ENCODE results near the gene JADE2. TPM values are rescaled to one million over a fixed set of nuclear protein-coding genes. Genes with fewer than 3 reads are reported as not detected.

The JADE2 gene
- total RNA-seq, 1 experiment from 2014 or later = 39.9 TPM

GRCh38 chr5:134549714-134550113 is 24.2 kb downstream of the JADE2 start:
- H3K9me2 ChIP-seq (ENCODE audit: insufficient read depth) = no peaks in the 10 kb centered on the region
- H2AFZ ChIP-seq (ENCODE audit: low read depth, low read length, poor library complexity, severe bottlenecking) = no peak overlapping the region
- no peaks in the 10 kb centered on the region for H3K27me3 ChIP-seq (ENCODE audit: insufficient read depth, low read length)
- intact Hi-C loops (cut with micrococcal nuclease) = no loop called here
- ChIA-PET RAD21 (ENCODE audit: low non-redundant PET in 1 of 2, low total read pairs in 2 of 2, uncharacterized antibody in 2 of 2, unreplicated experiment in 2 of 2) (no interaction called here), CTCF (no interaction called here), POLR2A (no interaction called here)
- BruUV-seq (replicated peaks) = no TSS peak
- H4K20me1 ChIP-seq (ENCODE audit: insufficient read depth) = no peaks in the 10 kb centered on the region
- H3K9me3 ChIP-seq (ENCODE audit: control insufficient read depth in 1 of 2, insufficient read depth in 1 of 2, low read depth in 1 of 2, low read length in 2 of 2) = no peaks in the 10 kb centered on the region
- H3K4me3 ChIP-seq (replicated peaks in 1 of 2; ENCODE audit: low read depth in 1 of 2, low read length in 2 of 2) = no peak overlapping the region
- peaks cover 2 to 10% of the 10 kb centered on the region in 2 experiments; a peak in 2 of 4 replicates for H3K36me3 ChIP-seq (ENCODE audit: control insufficient read depth in 1 of 2, insufficient read depth in 2 of 2, low read length in 2 of 2)
- no peak overlapping the region for H3K9ac ChIP-seq (ENCODE audit: low read length)
- H3K79me2 ChIP-seq (ENCODE audit: insufficient read depth, low read length) = no peaks in the 10 kb centered on the region
- no peak overlapping the region for H3K27ac ChIP-seq (ENCODE audit: low read depth, low read length)
- H3K4me2 ChIP-seq (ENCODE audit: low read length) = no peak overlapping the region
- ATAC-seq (no peak), DNase-seq (ENCODE audit: low read depth, low spot score) (no peak)
- TF ChIP-seq JUND (IDR thresholded peaks at IDR 0.05) = no peak
- TF ChIP-seq SRF (IDR thresholded peaks at IDR 0.05; ENCODE audit: low read depth) = no peak
- no peak for TF ChIP-seq MAX (IDR thresholded peaks at IDR 0.05)
- no peak for TF ChIP-seq ELF1 (IDR thresholded peaks at IDR 0.05; ENCODE audit: borderline replicate concordance, low read depth)
- no peak for TF ChIP-seq CBX3 (IDR thresholded peaks at IDR 0.05; ENCODE audit: low read depth)
- no peak for TF ChIP-seq POLR2AphosphoS5 (IDR thresholded peaks at IDR 0.05; ENCODE audit: low read depth, low read length)
- TF ChIP-seq ZNF274 (IDR thresholded peaks at IDR 0.05; ENCODE audit: low read depth, low read length) = no peak
- no peak for TF ChIP-seq EZH2phosphoT487 (IDR thresholded peaks at IDR 0.05; ENCODE audit: borderline replicate concordance)
- no peak for TF ChIP-seq SP1 (IDR thresholded peaks at IDR 0.05; ENCODE audit: low read depth)
- TF ChIP-seq SIN3A (IDR thresholded peaks at IDR 0.05; ENCODE audit: low read depth) = no peak
- no peak for TF ChIP-seq ZFX (IDR thresholded peaks at IDR 0.05)
- no peak for TF ChIP-seq TCF7L2 (IDR thresholded peaks at IDR 0.05; ENCODE audit: borderline replicate concordance, extremely low read depth, insufficient read depth, insufficient read length)
- no peak for TF ChIP-seq POLR2A (IDR thresholded peaks at IDR 0.05; ENCODE audit: borderline replicate concordance, extremely low read depth, insufficient read depth, insufficient read length)
- TF ChIP-seq FOSL1 (IDR thresholded peaks at IDR 0.05; ENCODE audit: low read depth) = no peak
- TF ChIP-seq RAD21 (IDR thresholded peaks at IDR 0.05; ENCODE audit: low read depth) = no peak
- H3K4me1 ChIP-seq (ENCODE audit: control insufficient read depth in 1 of 2, insufficient read depth in 2 of 2, low read length in 2 of 2) = peaks cover 0 to 11% of the 10 kb centered on the region in 2 experiments; a peak in 1 of 4 replicates
